A549 (cell line): Measurements from ENCODE around the gene MBNL1. TPM values are rescaled to one million over a fixed set of nuclear protein-coding genes. Genes with fewer than 3 reads are reported as not detected.
A peak's percentile ranks its signal among the peaks of the same experiment; 100 is the strongest.

Experiments
- ATAC-seq, 2 experiments: fragments of 200-7000 bp in 1 of 2; fragments of >200 bp in 1 of 2; cut with Nextera tagmentation in 1 of 2; cut with Tn5 transposase in 1 of 2; 3 replicates each; pipeline versions ENCODE4 v1.8.0 to v1.9.1; 2018 to 2020; ENCODE audit warnings: mild to moderate bottlenecking in 1 of 2, moderate library complexity in 1 of 2
- CTCF ChIA-PET: fragments of 300-600 bp; sonication (Branson Sonifier 250); formaldehyde crosslinking; extraction: SDS; loops from one replicate; lab custom pipeline; 2021; ENCODE audit warnings: antibody characterized with exemption, inconsistent platforms; lab: Yijun Ruan, JAX
- POLR2A ChIA-PET: fragments of 350-600 bp; formaldehyde crosslinking; extraction: SDS; loops from one replicate; lab custom pipeline; 2021; ENCODE audit warnings: antibody characterized with exemption, inconsistent platforms; lab: Yijun Ruan, JAX
- DNase-seq, 2 experiments: peaks; one replicate each; pipeline versions ENCODE4 v3.0.0 to v3.0.0-alpha.2; 2011 to 2016; ENCODE audit warnings: low read depth in 1 of 2, low spot score in 1 of 2
- FAIRE-seq: peaks from 2 replicates; lab custom pipeline; 2011; peaks lifted over from hg19 to GRCh38; lab: Jason Lieb, UNC
- H3K27ac ChIP-seq, 2 experiments: fragments of >200 bp; sonication (Bioruptor Twin); formaldehyde crosslinking; 3 replicates each; pipeline ENCODE4 v1.5.1; 2016 to 2017
- H3K4me1 ChIP-seq: fragments of >200 bp; sonication (Bioruptor Twin); formaldehyde crosslinking; 3 replicates; pipeline ENCODE4 v1.6.1; 2016
- H3K4me2 ChIP-seq: fragments of >200 bp; sonication (Bioruptor Twin); formaldehyde crosslinking; 3 replicates; pipeline ENCODE4 v1.6.1; 2016
- H3K4me3 ChIP-seq: fragments of >200 bp; sonication (Bioruptor Twin); formaldehyde crosslinking; 3 replicates; pipeline ENCODE4 v1.5.1; 2016
- H3K9me3 ChIP-seq: fragments of >200 bp; sonication (Bioruptor Twin); formaldehyde crosslinking; 3 replicates; pipeline ENCODE4 v1.6.1; 2016
- CBX8 ChIP-seq: fragments of 200-600 bp; sonication (generic); IDR thresholded peaks from 2 replicates; pipeline ENCODE4 v1.6.1; 2016
- CEBPB ChIP-seq, 2 experiments: fragments of >200 bp in 1 of 2; sonication (Bioruptor Twin) in 1 of 2; formaldehyde crosslinking in 1 of 2; IDR thresholded peaks; 2 replicates each; pipeline ENCODE4 v1.6.1; 2012 to 2016
- CHD4 ChIP-seq: fragments of 200-600 bp; sonication (generic); IDR thresholded peaks from 2 replicates; pipeline ENCODE4 v1.6.1; 2016; ENCODE audit warnings: antibody characterized with exemption, mild to moderate bottlenecking, borderline replicate concordance
- EHMT2 ChIP-seq: fragments of 200-600 bp; sonication (generic); IDR thresholded peaks from 2 replicates; pipeline ENCODE4 v1.6.1; 2016; ENCODE audit warnings: antibody characterized with exemption, low read depth, mild to moderate bottlenecking, moderate library complexity
- ESRRA ChIP-seq: fragments of 150-350 bp; IDR thresholded peaks from 2 replicates; pipeline ENCODE4 v1.6.1; 2014; ENCODE audit warnings: mild to moderate bottlenecking, low read length, borderline replicate concordance
- FOSL2 ChIP-seq, 2 experiments: fragments of 450-650 bp in 1 of 2; fragments of >200 bp in 1 of 2; sonication (Bioruptor Twin) in 1 of 2; formaldehyde crosslinking; IDR thresholded peaks; 2 replicates each; pipeline versions ENCODE4 v1.5.0 to v1.6.1; 2016 to 2020; ENCODE audit warnings: mild to moderate bottlenecking in 1 of 2, moderate library complexity in 1 of 2
- GATA3 ChIP-seq: IDR thresholded peaks from 2 replicates; pipeline ENCODE4 v1.6.1; 2012; ENCODE audit warnings: borderline replicate concordance
- HEYL ChIP-seq: fragments of 250-450 bp; sonication (Bioruptor Pico); IDR thresholded peaks from 2 replicates; pipeline ENCODE4 v1.8.0; 2021; ENCODE audit warnings: mild to moderate bottlenecking, moderate library complexity
- HOXB13 ChIP-seq: fragments of 250-450 bp; sonication (Bioruptor Pico); IDR thresholded peaks from 2 replicates; pipeline ENCODE4 v1.5.0; 2020; ENCODE audit warnings: low read depth, mild to moderate bottlenecking, moderate library complexity
- NFE2L2 ChIP-seq: fragments of 150-350 bp; conservative IDR thresholded peaks from 2 replicates; pipeline ENCODE4 v1.6.1; 2014; ENCODE audit warnings: low read length
- NPAS2 ChIP-seq: fragments of 250-450 bp; sonication (Bioruptor Pico); IDR thresholded peaks from 2 replicates; pipeline ENCODE4 v1.8.0; 2022; ENCODE audit warnings: mild to moderate bottlenecking, moderate library complexity, borderline replicate concordance
- NR3C1 ChIP-seq: fragments of >200 bp; sonication (Bioruptor Twin); formaldehyde crosslinking; IDR thresholded peaks from 3 replicates; pipeline ENCODE4 v1.6.1; 2017
- PHF8 ChIP-seq: fragments of 200-600 bp; sonication (generic); IDR thresholded peaks from 2 replicates; pipeline ENCODE4 v1.6.1; 2016; ENCODE audit warnings: low read depth, mild to moderate bottlenecking, antibody characterized with exemption, moderate library complexity, borderline replicate concordance
- POLR2A ChIP-seq: IDR thresholded peaks from 2 replicates; pipeline ENCODE4 v1.6.1; 2012; ENCODE audit warnings: mild to moderate bottlenecking, low read length
- RARB ChIP-seq: fragments of 250-450 bp; sonication (Bioruptor Pico); IDR thresholded peaks from 2 replicates; pipeline ENCODE4 v1.8.0; 2021; ENCODE audit warnings: mild to moderate bottlenecking, moderate library complexity
- RFX5 ChIP-seq: fragments of 450-650 bp; IDR thresholded peaks from 2 replicates; pipeline ENCODE4 v1.7.1; 2014; ENCODE audit warnings: antibody characterized with exemption, mild to moderate bottlenecking, moderate library complexity
- ZSCAN20 ChIP-seq: fragments of 250-450 bp; sonication (Bioruptor Pico); IDR thresholded peaks from 2 replicates; pipeline ENCODE4 v1.8.0; 2022; ENCODE audit warnings: mild to moderate bottlenecking, moderate library complexity
- WGBS: methylation state at CpG from one replicate; pipeline ENCODE4 v1.1.6; 2017; ENCODE audit errors: missing lambda C conversion rate; 5-methylcytosine and 5-hydroxymethylcytosine counted together
- polyA plus RNA-seq, 4 experiments: library from polyadenylated mRNA; depleted of rRNA in 3 of 4; stranded (reverse); fragments of >200 nt; fragmentation: RNase III in 1 of 4; extraction: RNeasy Plus Mini Kit Qiagen cat#74134 plus additional on column Dnase treatment in 1 of 4; gene quantifications; 2 replicates in 3 of 4; 3 replicates in 1 of 4; pipeline ENCODE4 v1.2.3, GENCODE V29; 2011 to 2017
- TF ChIP-seq, protein P1 (sequence below): fragments of 250-450 bp; sonication (Bioruptor Pico); IDR thresholded peaks from 2 replicates; pipeline ENCODE4 v1.5.0; 2021; ENCODE audit warnings: mild to moderate bottlenecking, moderate library complexity, borderline replicate concordance
- TF ChIP-seq, protein P2 (sequence below): fragments of 150-350 bp; IDR thresholded peaks from 2 replicates; pipeline ENCODE4 v1.6.1; 2014; ENCODE audit warnings: low read depth, mild to moderate bottlenecking, low read length
- TF ChIP-seq, protein P3 (sequence below): fragments of 200-600 bp; sonication (generic); IDR thresholded peaks from 2 replicates; pipeline ENCODE4 v1.6.1; 2016; ENCODE audit warnings: antibody characterized with exemption, mild to moderate bottlenecking, moderate library complexity

The MBNL1 gene
- polyA plus RNA-seq, 2 of the 4 experiments (the other 2 are of a cell fraction): 60.5 to 92.5 TPM

DNA sequence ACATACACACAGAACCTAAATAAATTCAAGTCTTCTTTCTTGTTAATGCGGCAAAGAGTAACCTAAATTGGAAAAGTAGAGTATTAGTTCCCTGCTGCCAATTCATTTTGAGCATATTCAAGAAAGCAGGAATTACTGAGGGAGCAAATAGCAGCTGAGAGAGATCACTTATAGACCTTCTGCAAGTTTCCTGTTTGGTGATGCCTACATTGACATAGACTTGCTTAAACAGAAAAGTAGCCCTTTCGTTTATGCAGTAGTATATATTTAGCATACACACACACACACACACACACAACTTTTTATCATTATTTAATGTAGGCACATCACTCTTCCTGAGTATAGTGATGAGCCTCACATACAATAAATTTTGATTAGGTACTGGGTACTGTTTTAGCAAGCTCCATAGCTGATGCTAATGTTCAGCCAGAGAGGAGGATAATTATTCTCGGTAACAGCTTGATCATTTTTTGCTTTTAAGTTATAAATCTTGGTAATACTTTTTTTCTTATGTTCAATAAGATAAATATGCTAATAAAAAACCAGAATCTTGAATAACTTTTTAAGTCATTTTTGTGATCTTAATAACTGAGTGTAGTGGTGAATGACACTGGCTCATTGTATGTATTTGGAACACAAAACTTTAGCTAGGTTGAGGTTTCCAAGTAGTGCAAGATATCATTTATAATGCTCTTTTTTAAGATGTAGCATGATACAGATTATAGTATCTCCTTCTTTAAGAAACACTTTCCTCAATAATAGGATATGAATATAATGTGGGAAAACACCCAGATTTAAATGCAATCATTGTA is 174.7 kb downstream of the MBNL1 start:
- ATAC-seq: peak; percentile 54 to 79; a peak in 5 of 6 replicates
- no peak for FAIRE-seq
- Histone ChIP-seq H3K9me3 (no peaks in the 10 kb centered on the region), H3K27ac (peak overlapping the region in 1 of 2 experiments; percentile 59; a peak in 1 of 6 replicates), H3K4me2 (peak overlapping the region; percentile 65), H3K4me3 (no peak overlapping the region), H3K4me1 (peaks cover 31% of the 10 kb centered on the region)
- 46% methylated on average over 3 of the region's 3 CpGs for WGBS
- ChIA-PET CTCF (interaction anchor here (0.5 to 2.5 kb wide), 28 partner anchors 8 to 1005 kb away, joined by 3 to 12 read pairs (median 4); no protein-coding TSS in a partner anchor), POLR2A (interaction anchor here (1.2 kb wide), 1 partner anchor 134 kb away, joined by 4 read pairs; no protein-coding TSS in a partner anchor)
- TF ChIP-seq, protein P1, sequence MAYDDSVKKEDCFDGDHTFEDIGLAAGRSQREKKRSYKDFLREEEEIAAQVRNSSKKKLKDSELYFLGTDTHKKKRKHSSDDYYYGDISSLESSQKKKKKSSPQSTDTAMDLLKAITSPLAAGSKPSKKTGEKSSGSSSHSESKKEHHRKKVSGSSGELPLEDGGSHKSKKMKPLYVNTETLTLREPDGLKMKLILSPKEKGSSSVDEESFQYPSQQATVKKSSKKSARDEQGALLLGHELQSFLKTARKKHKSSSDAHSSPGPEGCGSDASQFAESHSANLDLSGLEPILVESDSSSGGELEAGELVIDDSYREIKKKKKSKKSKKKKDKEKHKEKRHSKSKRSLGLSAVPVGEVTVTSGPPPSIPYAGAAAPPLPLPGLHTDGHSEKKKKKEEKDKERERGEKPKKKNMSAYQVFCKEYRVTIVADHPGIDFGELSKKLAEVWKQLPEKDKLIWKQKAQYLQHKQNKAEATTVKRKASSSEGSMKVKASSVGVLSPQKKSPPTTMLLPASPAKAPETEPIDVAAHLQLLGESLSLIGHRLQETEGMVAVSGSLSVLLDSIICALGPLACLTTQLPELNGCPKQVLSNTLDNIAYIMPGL (CRISPR knock-in tag): no peak
- TF ChIP-seq HEYL (no peak), GATA3 (no peak), FOSL2 (IDR thresholded peaks at IDR 0.05) (no peak), FOSL2 (CRISPR knock-in tag; IDR thresholded peaks at IDR 0.05) (no peak), NPAS2 (CRISPR knock-in tag) (no peak), CHD4 (no peak), RARB (CRISPR knock-in tag) (no peak), RFX5 (no peak), ESRRA (no peak), POLR2A (no peak), CEBPB (IDR thresholded peaks at IDR 0.05) (no peak), ZSCAN20 (CRISPR knock-in tag) (no peak), NFE2L2 (no peak), PHF8 (no peak), EHMT2 (no peak), CBX8 (no peak), HOXB13 (CRISPR knock-in tag) (no peak), NR3C1 (no peak)
- TF ChIP-seq, protein P2, sequence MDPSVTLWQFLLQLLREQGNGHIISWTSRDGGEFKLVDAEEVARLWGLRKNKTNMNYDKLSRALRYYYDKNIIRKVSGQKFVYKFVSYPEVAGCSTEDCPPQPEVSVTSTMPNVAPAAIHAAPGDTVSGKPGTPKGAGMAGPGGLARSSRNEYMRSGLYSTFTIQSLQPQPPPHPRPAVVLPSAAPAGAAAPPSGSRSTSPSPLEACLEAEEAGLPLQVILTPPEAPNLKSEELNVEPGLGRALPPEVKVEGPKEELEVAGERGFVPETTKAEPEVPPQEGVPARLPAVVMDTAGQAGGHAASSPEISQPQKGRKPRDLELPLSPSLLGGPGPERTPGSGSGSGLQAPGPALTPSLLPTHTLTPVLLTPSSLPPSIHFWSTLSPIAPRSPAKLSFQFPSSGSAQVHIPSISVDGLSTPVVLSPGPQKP: no peak
- TF ChIP-seq, protein P3, sequence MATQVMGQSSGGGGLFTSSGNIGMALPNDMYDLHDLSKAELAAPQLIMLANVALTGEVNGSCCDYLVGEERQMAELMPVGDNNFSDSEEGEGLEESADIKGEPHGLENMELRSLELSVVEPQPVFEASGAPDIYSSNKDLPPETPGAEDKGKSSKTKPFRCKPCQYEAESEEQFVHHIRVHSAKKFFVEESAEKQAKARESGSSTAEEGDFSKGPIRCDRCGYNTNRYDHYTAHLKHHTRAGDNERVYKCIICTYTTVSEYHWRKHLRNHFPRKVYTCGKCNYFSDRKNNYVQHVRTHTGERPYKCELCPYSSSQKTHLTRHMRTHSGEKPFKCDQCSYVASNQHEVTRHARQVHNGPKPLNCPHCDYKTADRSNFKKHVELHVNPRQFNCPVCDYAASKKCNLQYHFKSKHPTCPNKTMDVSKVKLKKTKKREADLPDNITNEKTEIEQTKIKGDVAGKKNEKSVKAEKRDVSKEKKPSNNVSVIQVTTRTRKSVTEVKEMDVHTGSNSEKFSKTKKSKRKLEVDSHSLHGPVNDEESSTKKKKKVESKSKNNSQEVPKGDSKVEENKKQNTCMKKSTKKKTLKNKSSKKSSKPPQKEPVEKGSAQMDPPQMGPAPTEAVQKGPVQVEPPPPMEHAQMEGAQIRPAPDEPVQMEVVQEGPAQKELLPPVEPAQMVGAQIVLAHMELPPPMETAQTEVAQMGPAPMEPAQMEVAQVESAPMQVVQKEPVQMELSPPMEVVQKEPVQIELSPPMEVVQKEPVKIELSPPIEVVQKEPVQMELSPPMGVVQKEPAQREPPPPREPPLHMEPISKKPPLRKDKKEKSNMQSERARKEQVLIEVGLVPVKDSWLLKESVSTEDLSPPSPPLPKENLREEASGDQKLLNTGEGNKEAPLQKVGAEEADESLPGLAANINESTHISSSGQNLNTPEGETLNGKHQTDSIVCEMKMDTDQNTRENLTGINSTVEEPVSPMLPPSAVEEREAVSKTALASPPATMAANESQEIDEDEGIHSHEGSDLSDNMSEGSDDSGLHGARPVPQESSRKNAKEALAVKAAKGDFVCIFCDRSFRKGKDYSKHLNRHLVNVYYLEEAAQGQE: no peak
- DNase-seq: peak in 1 of 2 experiments; percentile 16
